Measurements from ENCODE around the gene FAM177A1. TPM values are rescaled to one million over a fixed set of nuclear protein-coding genes. Genes with fewer than 3 reads are reported as not detected.
"Not testable (repeated sequence)": the region's sequence is repeated elsewhere in the genome, so short reads cannot be mapped to it uniquely, and the experiment has no call there.

FAM177A1 gene
- total RNA-seq, 4 donors from 2014 or later, result 35.4 to 166 (median 120) TPM

- TF ChIP-seq EP300 (IDR thresholded peaks at IDR 0.05; ENCODE audit: low read depth), result no peak
- no peak for TF ChIP-seq POLR2AphosphoS5 (IDR thresholded peaks at IDR 0.05)
- no peak for TF ChIP-seq CTCF (IDR thresholded peaks at IDR 0.05)
- no peak for TF ChIP-seq POLR2A (IDR thresholded peaks at IDR 0.05)
- WGBS, 2 donors (ENCODE audit: low coverage in 1 of 2), result 96 to 100% methylated on average over 2 of the region's 2 CpGs
- Histone ChIP-seq H3K36me3 (peaks cover 0 to 40% (median 10%) of the 10 kb centered on the region in 4 donors), H3K27ac (no peak overlapping the region), H3K27me3 (no peaks in the 10 kb centered on the region), H3K4me3 (no peak overlapping the region), H3K4me1 (no peaks in the 10 kb centered on the region), H3K9me3 (peaks cover 2 to 3% of the 10 kb centered on the region in 2 donors)
- intact Hi-C loops (cut with DNase I; ENCODE audit: low total_unique reads), result no loop called here
- in situ Hi-C loops (cut with MboI; ENCODE audit: low pct_ligation_motif_present in 1 of 4, low pct_unique_long_range_greater_than_20kb in 1 of 4, low sequenced_read_pairs in 3 of 4), result no loop called here
- no peak for DNase-seq
Measured at GRCh38 chr14:35032562-35032961, 13.5 kb upstream of the FAM177A1 start.

GRCh38 chr14:35034440-35034833 is 11.6 kb upstream of the FAM177A1 start:
- no peaks in the 10 kb centered on the region for H3K27me3 ChIP-seq
- intact Hi-C loops (cut with DNase I; ENCODE audit: low total_unique reads) (no loop called here), in situ Hi-C loops (cut with MboI; ENCODE audit: low pct_ligation_motif_present in 1 of 4, low pct_unique_long_range_greater_than_20kb in 1 of 4, low sequenced_read_pairs in 3 of 4) (no loop called here)
- no peak overlapping the region for H3K27ac ChIP-seq
- no peak overlapping the region for H3K4me3 ChIP-seq
- peaks cover 0 to 27% (median 7%) of the 10 kb centered on the region in 4 donors for H3K36me3 ChIP-seq
- no peaks in the 10 kb centered on the region for H3K4me1 ChIP-seq
- WGBS, 2 donors (ENCODE audit: low coverage in 1 of 2), result 89% methylated on average over 5 of the region's 5 CpGs; no CpG with 5 or more reads in 1 of the 2 donors
- no peak for DNase-seq
- TF ChIP-seq EP300 (IDR thresholded peaks at IDR 0.05; ENCODE audit: low read depth) (no peak), CTCF (IDR thresholded peaks at IDR 0.05) (no peak), POLR2A (IDR thresholded peaks at IDR 0.05) (no peak), POLR2AphosphoS5 (IDR thresholded peaks at IDR 0.05) (no peak)
- peaks cover 2 to 3% of the 10 kb centered on the region in 2 donors for H3K9me3 ChIP-seq

GRCh38 chr14:35034944-35035554 is 11.0 kb upstream of the FAM177A1 start:
- WGBS, 2 donors (ENCODE audit: low coverage in 1 of 2), result 66 to 88% methylated on average over 3 to 5 of the region's 5 CpGs
- H3K27me3 ChIP-seq; H3K4me3 ChIP-seq; H3K4me1 ChIP-seq; intact Hi-C loops (cut with DNase I; ENCODE audit: low total_unique reads); H3K27ac ChIP-seq; H3K9me3 ChIP-seq; in situ Hi-C loops (cut with MboI; ENCODE audit: low pct_ligation_motif_present in 1 of 4, low pct_unique_long_range_greater_than_20kb in 1 of 4, low sequenced_read_pairs in 3 of 4); DNase-seq: not testable (repeated sequence)
- peaks cover 0 to 25% (median 7%) of the 10 kb centered on the region in 4 donors for H3K36me3 ChIP-seq

GRCh38 chr14:35038312-35038711 is 7.8 kb upstream of the FAM177A1 start:
- H3K36me3 ChIP-seq; H3K27me3 ChIP-seq; H3K27ac ChIP-seq; H3K4me3 ChIP-seq; H3K4me1 ChIP-seq; H3K9me3 ChIP-seq; DNase-seq; intact Hi-C loops (cut with DNase I; ENCODE audit: low total_unique reads); in situ Hi-C loops (cut with MboI; ENCODE audit: low pct_ligation_motif_present in 1 of 4, low pct_unique_long_range_greater_than_20kb in 1 of 4, low sequenced_read_pairs in 3 of 4): not testable (repeated sequence)
- WGBS, 2 donors (ENCODE audit: low coverage in 1 of 2), result 94% methylated on average over 6 to 9 of the region's 17 CpGs

GRCh38 chr14:35042632-35043031 is 3.4 kb upstream of the FAM177A1 start:
- intact Hi-C loops (cut with DNase I; ENCODE audit: low total_unique reads) (no loop called here), in situ Hi-C loops (cut with MboI; ENCODE audit: low pct_ligation_motif_present in 1 of 4, low pct_unique_long_range_greater_than_20kb in 1 of 4, low sequenced_read_pairs in 3 of 4) (no loop called here)
- Histone ChIP-seq H3K27me3 (no peaks in the 10 kb centered on the region), H3K9me3 (no peaks in the 10 kb centered on the region), H3K36me3 (no peaks in the 10 kb centered on the region), H3K4me3 (no peak overlapping the region), H3K27ac (no peak overlapping the region), H3K4me1 (peaks cover 0 to 16% (median 8%) of the 10 kb centered on the region in 4 donors)
- 80 to 86% methylated on average over 1 to 3 of the region's 3 CpGs for WGBS, 2 donors (ENCODE audit: low coverage in 1 of 2)
- TF ChIP-seq POLR2AphosphoS5 (IDR thresholded peaks at IDR 0.05) (no peak), CTCF (IDR thresholded peaks at IDR 0.05) (no peak), POLR2A (IDR thresholded peaks at IDR 0.05) (no peak), EP300 (IDR thresholded peaks at IDR 0.05; ENCODE audit: low read depth) (no peak)
- DNase-seq, result no peak

Data from transverse colon (tissue), 4 donors.